Prostate gland (tissue), 2 donors: Measurements from ENCODE around the gene PABPC1L.

ENCODE experiments used
- POLR2A ChIP-seq: fragments of 450-650 bp; IDR thresholded peaks from one replicate; pipeline ENCODE4 v1.6.1; 2016; ENCODE audit warnings: antibody characterized with exemption, mild to moderate bottlenecking
- POLR2AphosphoS5 ChIP-seq: sonication (generic); formaldehyde crosslinking; IDR thresholded peaks from one replicate; pipeline ENCODE4 v1.6.1; 2017; ENCODE audit warnings: antibody characterized with exemption
- TF ChIP-seq, protein P1 (sequence below), 4 experiments: fragments of 200-600 bp in 2 of 4; fragments of 450-650 bp in 2 of 4; sonication (generic) in 2 of 4; IDR thresholded peaks; 1 replicate in 3 of 4; 2 replicates in 1 of 4; pipeline ENCODE4 v1.5.1; 2016 to 2019; ENCODE audit warnings: antibody characterized with exemption in 4 of 4, mild to moderate bottlenecking in 2 of 4, moderate library complexity in 2 of 4

DNA sequence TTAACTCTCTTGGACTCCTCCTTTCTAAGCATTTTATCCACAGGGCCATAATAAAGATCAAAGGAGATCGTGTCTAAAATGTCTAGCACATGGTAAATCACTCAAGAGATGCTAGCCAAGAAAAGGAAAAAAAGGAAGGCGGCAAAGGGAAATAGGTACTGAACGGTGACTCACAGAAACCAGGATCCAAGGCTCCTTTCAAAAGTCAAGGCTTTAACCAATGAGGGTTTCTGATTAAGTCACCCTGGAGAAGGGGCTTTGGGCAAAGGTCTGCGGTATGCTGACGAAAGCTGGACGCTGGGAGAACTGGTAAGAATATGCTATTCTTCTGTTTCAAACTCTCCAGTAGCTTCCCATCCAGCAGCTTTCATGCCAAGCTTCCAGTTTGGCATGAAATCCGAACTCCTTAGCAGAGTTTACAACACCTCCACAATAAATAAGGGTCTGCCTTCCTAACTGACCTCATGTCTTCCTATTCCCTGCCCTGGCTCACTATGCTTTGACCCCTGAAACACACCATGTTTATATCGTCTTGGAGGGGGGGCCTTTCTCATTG, 49.3 kb downstream of the PABPC1L start:
- TF ChIP-seq POLR2A (no peak), POLR2AphosphoS5 (no peak)
- TF ChIP-seq, protein P1, sequence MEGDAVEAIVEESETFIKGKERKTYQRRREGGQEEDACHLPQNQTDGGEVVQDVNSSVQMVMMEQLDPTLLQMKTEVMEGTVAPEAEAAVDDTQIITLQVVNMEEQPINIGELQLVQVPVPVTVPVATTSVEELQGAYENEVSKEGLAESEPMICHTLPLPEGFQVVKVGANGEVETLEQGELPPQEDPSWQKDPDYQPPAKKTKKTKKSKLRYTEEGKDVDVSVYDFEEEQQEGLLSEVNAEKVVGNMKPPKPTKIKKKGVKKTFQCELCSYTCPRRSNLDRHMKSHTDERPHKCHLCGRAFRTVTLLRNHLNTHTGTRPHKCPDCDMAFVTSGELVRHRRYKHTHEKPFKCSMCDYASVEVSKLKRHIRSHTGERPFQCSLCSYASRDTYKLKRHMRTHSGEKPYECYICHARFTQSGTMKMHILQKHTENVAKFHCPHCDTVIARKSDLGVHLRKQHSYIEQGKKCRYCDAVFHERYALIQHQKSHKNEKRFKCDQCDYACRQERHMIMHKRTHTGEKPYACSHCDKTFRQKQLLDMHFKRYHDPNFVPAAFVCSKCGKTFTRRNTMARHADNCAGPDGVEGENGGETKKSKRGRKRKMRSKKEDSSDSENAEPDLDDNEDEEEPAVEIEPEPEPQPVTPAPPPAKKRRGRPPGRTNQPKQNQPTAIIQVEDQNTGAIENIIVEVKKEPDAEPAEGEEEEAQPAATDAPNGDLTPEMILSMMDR (IDR thresholded peaks at IDR 0.05): no peak
